WTC11 (cell line): Measurements from ENCODE around the gene CBX7. TPM values are rescaled to one million over a fixed set of nuclear protein-coding genes. Genes with fewer than 3 reads are reported as not detected.

Experiments used
- ATAC-seq: fragments of 200-7000 bp; cut with Tn5 transposase; 2 replicates; pipeline ENCODE4 v1.10.0; 2021; ENCODE audit warnings: mild to moderate bottlenecking, moderate library complexity
- CTCF ChIA-PET: fragments of 300-600 bp; sonication (Branson Sonifier 250); formaldehyde crosslinking; loops from one replicate; lab custom pipeline; 2021; ENCODE audit warnings: antibody characterized with exemption; lab: Charles Lee
- POLR2A ChIA-PET: fragments of 350-600 bp; sonication (Branson Sonifier 250); formaldehyde crosslinking; loops from one replicate; lab custom pipeline; 2021; ENCODE audit warnings: antibody characterized with exemption; lab: Charles Lee
- DNase-seq: peaks from one replicate; pipeline ENCODE4 v3.0.0; 2021; ENCODE audit warnings: low spot score
- H3K27ac Mint-ChIP-seq: 2 replicates; pipeline ENCODE4 v1.8.0; 2021; ENCODE audit warnings: mixed read lengths
- H3K27me3 Mint-ChIP-seq: 2 replicates; pipeline ENCODE4 v1.8.0; 2021; ENCODE audit warnings: low read depth, mild to moderate bottlenecking, moderate library complexity, mixed read lengths
- H3K36me3 Mint-ChIP-seq: 2 replicates; pipeline ENCODE4 v1.8.0; 2021; ENCODE audit warnings: mixed read lengths
- H3K4me1 Mint-ChIP-seq: 2 replicates; pipeline ENCODE4 v1.8.0; 2022; ENCODE audit warnings: mixed read lengths
- H3K4me3 Mint-ChIP-seq: 2 replicates; pipeline ENCODE4 v1.8.0; 2021; ENCODE audit warnings: mild to moderate bottlenecking, moderate library complexity, mixed read lengths
- H3K9me3 Mint-ChIP-seq: 2 replicates; pipeline ENCODE4 v1.8.0; 2021; ENCODE audit warnings: mixed read lengths
- ATF1 ChIP-seq: sonication (generic); formaldehyde crosslinking; IDR thresholded peaks from 2 replicates; pipeline ENCODE4 v1.8.1; 2023; ENCODE audit warnings: mild to moderate bottlenecking, moderate library complexity, missing genetic modification reagents
- CREB1 ChIP-seq: sonication (generic); formaldehyde crosslinking; IDR thresholded peaks from 2 replicates; pipeline ENCODE4 v1.8.0; 2023; ENCODE audit warnings: mild to moderate bottlenecking, missing genetic modification reagents
- FOXP1 ChIP-seq: sonication (generic); formaldehyde crosslinking; IDR thresholded peaks from 2 replicates; pipeline ENCODE4 v1.8.0; 2022; ENCODE audit warnings: missing genetic modification reagents, mild to moderate bottlenecking, moderate library complexity, borderline replicate concordance
- GRHL2 ChIP-seq: fragments of 250-450 bp; sonication (Bioruptor Pico); IDR thresholded peaks from 2 replicates; pipeline ENCODE4 v1.8.0; 2022; ENCODE audit warnings: mild to moderate bottlenecking, moderate library complexity; ENCODE audit not compliant: insufficient replicate concordance, severe bottlenecking
- GTF2I ChIP-seq: fragments of 250-450 bp; sonication (Bioruptor Pico); conservative IDR thresholded peaks from 2 replicates; pipeline ENCODE4 v1.4.0; 2021; ENCODE audit warnings: mild to moderate bottlenecking
- NFYB ChIP-seq: sonication (generic); formaldehyde crosslinking; conservative IDR thresholded peaks from 2 replicates; pipeline ENCODE4 v1.8.0; 2022; ENCODE audit warnings: low read depth, missing genetic modification reagents
- NR1H2 ChIP-seq: sonication (generic); formaldehyde crosslinking; IDR thresholded peaks from 2 replicates; pipeline ENCODE4 v1.9.0; 2021; ENCODE audit warnings: mild to moderate bottlenecking, moderate library complexity, missing genetic modification reagents
- PRRX2 ChIP-seq: fragments of 250-450 bp; sonication (Bioruptor Pico); IDR thresholded peaks from 2 replicates; pipeline ENCODE4 v1.8.0; 2021; ENCODE audit warnings: mild to moderate bottlenecking
- TEAD4 ChIP-seq: sonication (generic); formaldehyde crosslinking; IDR thresholded peaks from 2 replicates; pipeline ENCODE4 v1.8.0; 2022; ENCODE audit warnings: mild to moderate bottlenecking, missing genetic modification reagents
- ZBTB21 ChIP-seq: sonication (generic); formaldehyde crosslinking; IDR thresholded peaks from 2 replicates; pipeline ENCODE4 v1.8.1; 2023; ENCODE audit warnings: mild to moderate bottlenecking, missing genetic modification reagents, borderline replicate concordance
- ZNF263 ChIP-seq: sonication (generic); formaldehyde crosslinking; IDR thresholded peaks from 2 replicates; pipeline ENCODE4 v1.8.1; 2022; ENCODE audit warnings: low read depth, mild to moderate bottlenecking, moderate library complexity, missing genetic modification reagents
- ZNF423 ChIP-seq: fragments of 250-450 bp; sonication (Bioruptor Pico); IDR thresholded peaks from 2 replicates; pipeline ENCODE4 v2.1.2; 2022; ENCODE audit warnings: mild to moderate bottlenecking, moderate library complexity
- total RNA-seq: library from RNA; stranded (reverse); gene quantifications from 3 replicates; pipeline ENCODE4 v1.2.3, GENCODE V29; 2021
- TF ChIP-seq, protein P1 (sequence below): sonication (generic); formaldehyde crosslinking; IDR thresholded peaks from 2 replicates; pipeline ENCODE4 v1.8.0; 2023; ENCODE audit warnings: missing genetic modification reagents, mild to moderate bottlenecking, borderline replicate concordance
- TF ChIP-seq, protein P2 (sequence below): sonication (generic); formaldehyde crosslinking; IDR thresholded peaks from 2 replicates; pipeline ENCODE4 v1.8.0; 2022; ENCODE audit warnings: mild to moderate bottlenecking, missing genetic modification reagents
- TF ChIP-seq, protein P3 (sequence below): sonication (generic); formaldehyde crosslinking; IDR thresholded peaks from 2 replicates; pipeline ENCODE4 v1.8.1; 2023; ENCODE audit warnings: mild to moderate bottlenecking, missing genetic modification reagents, moderate library complexity
- TF ChIP-seq, protein P4 (sequence below): sonication (generic); formaldehyde crosslinking; IDR thresholded peaks from 2 replicates; pipeline ENCODE4 v1.8.1; 2022; ENCODE audit warnings: missing genetic modification reagents, borderline replicate concordance
- TF ChIP-seq, protein P5 (sequence below): sonication (generic); formaldehyde crosslinking; IDR thresholded peaks from 2 replicates; pipeline ENCODE4 v1.8.1; 2022; ENCODE audit warnings: mild to moderate bottlenecking, moderate library complexity, missing genetic modification reagents
- TF ChIP-seq, protein P6 (sequence below): fragments of 250-450 bp; sonication (Bioruptor Pico); IDR thresholded peaks from 2 replicates; pipeline ENCODE4 v1.9.0; 2021; ENCODE audit warnings: moderate library complexity, mild to moderate bottlenecking, inconsistent platforms, borderline replicate concordance
- TF ChIP-seq, protein P7 (sequence below): sonication (generic); formaldehyde crosslinking; IDR thresholded peaks from 2 replicates; pipeline ENCODE4 v1.8.1; 2022; ENCODE audit warnings: low read depth, mild to moderate bottlenecking, moderate library complexity, missing genetic modification reagents, borderline replicate concordance
- TF ChIP-seq, protein P8 (sequence below): sonication (generic); formaldehyde crosslinking; conservative IDR thresholded peaks from 2 replicates; pipeline ENCODE4 v1.8.1; 2022; ENCODE audit warnings: mild to moderate bottlenecking, missing genetic modification reagents
- TF ChIP-seq, protein P9 (sequence below): sonication (generic); formaldehyde crosslinking; IDR thresholded peaks from 2 replicates; pipeline ENCODE4 v1.8.0; 2023; ENCODE audit warnings: missing genetic modification reagents

Gene CBX7
- total RNA-seq, 1 experiment from 2014 or later = 10.6 TPM

DNA sequence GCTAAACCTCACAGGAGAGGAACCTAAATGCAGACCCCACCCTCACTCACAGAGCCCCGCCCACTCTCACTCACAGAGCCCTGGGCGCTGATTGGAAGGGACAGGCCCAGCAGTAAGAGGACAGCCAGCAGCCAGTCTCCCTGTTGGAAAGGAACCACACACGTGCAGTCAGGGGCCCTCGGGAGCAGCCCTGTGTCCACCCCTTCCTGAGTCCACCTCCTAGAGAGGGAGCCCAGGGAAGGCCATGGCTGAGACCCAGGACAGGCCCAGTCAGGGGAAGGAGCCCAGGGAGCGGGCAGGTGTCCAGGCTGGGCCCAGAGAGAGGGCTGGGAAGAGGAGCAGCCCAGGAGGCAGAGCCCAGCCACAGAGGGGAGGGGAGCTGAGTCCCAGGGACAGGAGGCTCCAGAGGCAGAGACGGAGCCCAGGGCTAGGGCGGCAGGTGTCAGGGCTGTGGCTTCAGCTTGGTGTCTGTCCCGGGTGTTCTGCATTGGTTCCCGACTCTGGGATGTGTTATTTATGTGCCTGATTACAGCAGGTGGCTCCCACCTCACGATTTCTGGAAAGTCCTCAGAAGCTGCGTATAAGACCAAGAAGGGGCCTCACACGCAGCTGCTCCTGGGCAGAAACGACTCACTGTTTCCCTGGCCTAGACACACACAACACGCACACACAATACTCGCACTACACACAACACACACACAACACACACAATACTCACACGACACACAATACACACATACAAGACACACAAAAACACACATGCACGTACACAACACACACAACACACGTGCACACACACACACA, 64.4 kb downstream of the CBX7 start:
- TF ChIP-seq TEAD4 (CRISPR knock-in tag) (no peak), ZBTB21 (CRISPR knock-in tag) (0 out of 2 replicates have a peak, but pooled peaks have one; percentile 46), NR1H2 (CRISPR knock-in tag) (no peak), ATF1 (CRISPR knock-in tag) (no peak), ZNF263 (CRISPR knock-in tag) (no peak), CREB1 (CRISPR knock-in tag) (no peak)
- TF ChIP-seq, protein P1, sequence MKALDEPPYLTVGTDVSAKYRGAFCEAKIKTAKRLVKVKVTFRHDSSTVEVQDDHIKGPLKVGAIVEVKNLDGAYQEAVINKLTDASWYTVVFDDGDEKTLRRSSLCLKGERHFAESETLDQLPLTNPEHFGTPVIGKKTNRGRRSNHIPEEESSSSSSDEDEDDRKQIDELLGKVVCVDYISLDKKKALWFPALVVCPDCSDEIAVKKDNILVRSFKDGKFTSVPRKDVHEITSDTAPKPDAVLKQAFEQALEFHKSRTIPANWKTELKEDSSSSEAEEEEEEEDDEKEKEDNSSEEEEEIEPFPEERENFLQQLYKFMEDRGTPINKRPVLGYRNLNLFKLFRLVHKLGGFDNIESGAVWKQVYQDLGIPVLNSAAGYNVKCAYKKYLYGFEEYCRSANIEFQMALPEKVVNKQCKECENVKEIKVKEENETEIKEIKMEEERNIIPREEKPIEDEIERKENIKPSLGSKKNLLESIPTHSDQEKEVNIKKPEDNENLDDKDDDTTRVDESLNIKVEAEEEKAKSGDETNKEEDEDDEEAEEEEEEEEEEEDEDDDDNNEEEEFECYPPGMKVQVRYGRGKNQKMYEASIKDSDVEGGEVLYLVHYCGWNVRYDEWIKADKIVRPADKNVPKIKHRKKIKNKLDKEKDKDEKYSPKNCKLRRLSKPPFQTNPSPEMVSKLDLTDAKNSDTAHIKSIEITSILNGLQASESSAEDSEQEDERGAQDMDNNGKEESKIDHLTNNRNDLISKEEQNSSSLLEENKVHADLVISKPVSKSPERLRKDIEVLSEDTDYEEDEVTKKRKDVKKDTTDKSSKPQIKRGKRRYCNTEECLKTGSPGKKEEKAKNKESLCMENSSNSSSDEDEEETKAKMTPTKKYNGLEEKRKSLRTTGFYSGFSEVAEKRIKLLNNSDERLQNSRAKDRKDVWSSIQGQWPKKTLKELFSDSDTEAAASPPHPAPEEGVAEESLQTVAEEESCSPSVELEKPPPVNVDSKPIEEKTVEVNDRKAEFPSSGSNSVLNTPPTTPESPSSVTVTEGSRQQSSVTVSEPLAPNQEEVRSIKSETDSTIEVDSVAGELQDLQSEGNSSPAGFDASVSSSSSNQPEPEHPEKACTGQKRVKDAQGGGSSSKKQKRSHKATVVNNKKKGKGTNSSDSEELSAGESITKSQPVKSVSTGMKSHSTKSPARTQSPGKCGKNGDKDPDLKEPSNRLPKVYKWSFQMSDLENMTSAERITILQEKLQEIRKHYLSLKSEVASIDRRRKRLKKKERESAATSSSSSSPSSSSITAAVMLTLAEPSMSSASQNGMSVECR (CRISPR knock-in tag) = no peak
- TF ChIP-seq, protein P2, sequence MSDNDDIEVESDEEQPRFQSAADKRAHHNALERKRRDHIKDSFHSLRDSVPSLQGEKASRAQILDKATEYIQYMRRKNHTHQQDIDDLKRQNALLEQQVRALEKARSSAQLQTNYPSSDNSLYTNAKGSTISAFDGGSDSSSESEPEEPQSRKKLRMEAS = peak; percentile 61; the same call in 1 of the 2 replicates
- TF ChIP-seq, protein P3, sequence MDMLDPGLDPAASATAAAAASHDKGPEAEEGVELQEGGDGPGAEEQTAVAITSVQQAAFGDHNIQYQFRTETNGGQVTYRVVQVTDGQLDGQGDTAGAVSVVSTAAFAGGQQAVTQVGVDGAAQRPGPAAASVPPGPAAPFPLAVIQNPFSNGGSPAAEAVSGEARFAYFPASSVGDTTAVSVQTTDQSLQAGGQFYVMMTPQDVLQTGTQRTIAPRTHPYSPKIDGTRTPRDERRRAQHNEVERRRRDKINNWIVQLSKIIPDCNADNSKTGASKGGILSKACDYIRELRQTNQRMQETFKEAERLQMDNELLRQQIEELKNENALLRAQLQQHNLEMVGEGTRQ = peak; percentile 28; the same call in 1 of the 2 replicates
- TF ChIP-seq, protein P4, sequence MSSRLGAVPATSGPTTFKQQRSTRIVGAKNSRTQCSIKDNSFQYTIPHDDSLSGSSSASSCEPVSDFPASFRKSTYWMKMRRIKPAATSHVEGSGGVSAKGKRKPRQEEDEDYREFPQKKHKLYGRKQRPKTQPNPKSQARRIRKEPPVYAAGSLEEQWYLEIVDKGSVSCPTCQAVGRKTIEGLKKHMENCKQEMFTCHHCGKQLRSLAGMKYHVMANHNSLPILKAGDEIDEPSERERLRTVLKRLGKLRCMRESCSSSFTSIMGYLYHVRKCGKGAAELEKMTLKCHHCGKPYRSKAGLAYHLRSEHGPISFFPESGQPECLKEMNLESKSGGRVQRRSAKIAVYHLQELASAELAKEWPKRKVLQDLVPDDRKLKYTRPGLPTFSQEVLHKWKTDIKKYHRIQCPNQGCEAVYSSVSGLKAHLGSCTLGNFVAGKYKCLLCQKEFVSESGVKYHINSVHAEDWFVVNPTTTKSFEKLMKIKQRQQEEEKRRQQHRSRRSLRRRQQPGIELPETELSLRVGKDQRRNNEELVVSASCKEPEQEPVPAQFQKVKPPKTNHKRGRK (CRISPR knock-in tag) = no peak
- ATAC-seq = peak; percentile 89
- peak; percentile 68 for DNase-seq
- Mint-ChIP-seq H3K4me3 (no peak overlapping the region), H3K36me3 (no peaks in the 10 kb centered on the region), H3K27me3 (peaks cover 3% of the 10 kb centered on the region; the same call in 1 of the 2 replicates), H3K4me1 (peaks cover 17% of the 10 kb centered on the region), H3K9me3 (no peaks in the 10 kb centered on the region), H3K27ac (peak overlapping the region; percentile 48)
- ChIA-PET CTCF (interaction anchor here (0.8 to 0.9 kb wide), 2 partner anchors 40 to 319 kb away, joined by 3 to 4 read pairs; no protein-coding TSS in a partner anchor), POLR2A (no interaction called here)

DNA sequence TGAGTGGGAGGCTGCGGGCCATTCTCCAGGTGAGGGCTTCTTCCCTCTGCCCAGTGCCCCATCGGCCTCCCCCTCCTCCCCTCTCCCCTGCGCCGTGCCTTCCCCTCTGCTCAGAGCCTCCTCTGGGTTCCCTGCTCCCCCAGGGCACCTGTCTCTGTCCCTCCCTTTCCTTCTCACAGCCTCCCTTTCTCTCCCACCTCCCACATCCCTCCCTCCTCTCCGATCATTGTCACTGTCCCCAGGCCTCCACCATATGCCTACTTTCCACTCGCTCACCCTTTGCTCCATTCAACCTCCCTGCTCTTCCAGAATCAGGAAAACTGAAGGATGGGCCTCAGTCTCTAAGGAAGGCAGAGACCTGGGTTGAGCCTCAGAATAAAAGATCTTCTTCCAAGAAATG, 65.4 kb downstream of the CBX7 start:
- Mint-ChIP-seq H3K27ac (no peak overlapping the region), H3K27me3 (peaks cover 3% of the 10 kb centered on the region; the same call in 1 of the 2 replicates), H3K4me1 (peaks cover 19% of the 10 kb centered on the region), H3K36me3 (no peaks in the 10 kb centered on the region), H3K4me3 (no peak overlapping the region), H3K9me3 (no peaks in the 10 kb centered on the region)
- CTCF ChIA-PET = no interaction called here
- POLR2A ChIA-PET = no interaction called here
- ATAC-seq (no peak), DNase-seq (no peak)
- TF ChIP-seq ATF1 (CRISPR knock-in tag) (no peak), PRRX2 (CRISPR knock-in tag) (no peak), ZNF423 (no peak), NFYB (no peak), GTF2I (CRISPR knock-in tag) (no peak), FOXP1 (CRISPR knock-in tag) (no peak), GRHL2 (no peak)
- TF ChIP-seq, protein P5, sequence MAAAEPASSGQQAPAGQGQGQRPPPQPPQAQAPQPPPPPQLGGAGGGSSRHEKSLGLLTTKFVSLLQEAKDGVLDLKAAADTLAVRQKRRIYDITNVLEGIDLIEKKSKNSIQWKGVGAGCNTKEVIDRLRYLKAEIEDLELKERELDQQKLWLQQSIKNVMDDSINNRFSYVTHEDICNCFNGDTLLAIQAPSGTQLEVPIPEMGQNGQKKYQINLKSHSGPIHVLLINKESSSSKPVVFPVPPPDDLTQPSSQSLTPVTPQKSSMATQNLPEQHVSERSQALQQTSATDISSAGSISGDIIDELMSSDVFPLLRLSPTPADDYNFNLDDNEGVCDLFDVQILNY (CRISPR knock-in tag) = no peak
- TF ChIP-seq, protein P6, sequence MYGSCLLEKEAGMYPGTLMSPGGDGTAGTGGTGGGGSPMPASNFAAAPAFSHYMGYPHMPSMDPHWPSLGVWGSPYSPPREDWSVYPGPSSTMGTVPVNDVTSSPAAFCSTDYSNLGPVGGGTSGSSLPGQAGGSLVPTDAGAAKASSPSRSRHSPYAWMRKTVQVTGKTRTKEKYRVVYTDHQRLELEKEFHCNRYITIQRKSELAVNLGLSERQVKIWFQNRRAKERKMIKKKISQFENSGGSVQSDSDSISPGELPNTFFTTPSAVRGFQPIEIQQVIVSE (CRISPR knock-in tag) = no peak
- TF ChIP-seq, protein P7, sequence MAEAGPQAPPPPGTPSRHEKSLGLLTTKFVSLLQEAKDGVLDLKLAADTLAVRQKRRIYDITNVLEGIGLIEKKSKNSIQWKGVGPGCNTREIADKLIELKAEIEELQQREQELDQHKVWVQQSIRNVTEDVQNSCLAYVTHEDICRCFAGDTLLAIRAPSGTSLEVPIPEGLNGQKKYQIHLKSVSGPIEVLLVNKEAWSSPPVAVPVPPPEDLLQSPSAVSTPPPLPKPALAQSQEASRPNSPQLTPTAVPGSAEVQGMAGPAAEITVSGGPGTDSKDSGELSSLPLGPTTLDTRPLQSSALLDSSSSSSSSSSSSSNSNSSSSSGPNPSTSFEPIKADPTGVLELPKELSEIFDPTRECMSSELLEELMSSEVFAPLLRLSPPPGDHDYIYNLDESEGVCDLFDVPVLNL = no peak
- TF ChIP-seq, protein P8, sequence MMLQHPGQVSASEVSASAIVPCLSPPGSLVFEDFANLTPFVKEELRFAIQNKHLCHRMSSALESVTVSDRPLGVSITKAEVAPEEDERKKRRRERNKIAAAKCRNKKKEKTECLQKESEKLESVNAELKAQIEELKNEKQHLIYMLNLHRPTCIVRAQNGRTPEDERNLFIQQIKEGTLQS = no peak
- TF ChIP-seq, protein P9, sequence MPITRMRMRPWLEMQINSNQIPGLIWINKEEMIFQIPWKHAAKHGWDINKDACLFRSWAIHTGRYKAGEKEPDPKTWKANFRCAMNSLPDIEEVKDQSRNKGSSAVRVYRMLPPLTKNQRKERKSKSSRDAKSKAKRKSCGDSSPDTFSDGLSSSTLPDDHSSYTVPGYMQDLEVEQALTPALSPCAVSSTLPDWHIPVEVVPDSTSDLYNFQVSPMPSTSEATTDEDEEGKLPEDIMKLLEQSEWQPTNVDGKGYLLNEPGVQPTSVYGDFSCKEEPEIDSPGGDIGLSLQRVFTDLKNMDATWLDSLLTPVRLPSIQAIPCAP = no peak
